Fibroblast of villous mesenchyme (primary cell): ENCODE measurements around the gene SLC43A3. TPM values are rescaled to one million over a fixed set of nuclear protein-coding genes. Genes with fewer than 3 reads are reported as not detected.

Experiments used
- DNase-seq: peaks from one replicate; pipeline ENCODE4 v3.0.0-alpha.2; 2010; ENCODE audit warnings: low read depth
- H3K4me3 ChIP-seq: 2 replicates; pipeline ENCODE4 v1.5.1; 2011; ENCODE audit warnings: low read depth, mild to moderate bottlenecking, low read length
- total RNA-seq: library from RNA; depleted of rRNA; stranded (reverse); fragments of >200 nt; gene quantifications from 2 replicates; pipeline ENCODE4 v1.2.3, GENCODE V29; 2012
- TF ChIP-seq, protein P1 (sequence below): IDR thresholded peaks from 2 replicates; pipeline ENCODE4 v1.5.1; 2012; ENCODE audit warnings: low read depth, mild to moderate bottlenecking, low read length; ENCODE audit not compliant: insufficient read depth

Gene SLC43A3
- total RNA-seq, 1 donor, result 26.3 TPM

GRCh38 chr11:57473285-57473841, 46.4 kb upstream of the SLC43A3 start:
- TF ChIP-seq, protein P1, sequence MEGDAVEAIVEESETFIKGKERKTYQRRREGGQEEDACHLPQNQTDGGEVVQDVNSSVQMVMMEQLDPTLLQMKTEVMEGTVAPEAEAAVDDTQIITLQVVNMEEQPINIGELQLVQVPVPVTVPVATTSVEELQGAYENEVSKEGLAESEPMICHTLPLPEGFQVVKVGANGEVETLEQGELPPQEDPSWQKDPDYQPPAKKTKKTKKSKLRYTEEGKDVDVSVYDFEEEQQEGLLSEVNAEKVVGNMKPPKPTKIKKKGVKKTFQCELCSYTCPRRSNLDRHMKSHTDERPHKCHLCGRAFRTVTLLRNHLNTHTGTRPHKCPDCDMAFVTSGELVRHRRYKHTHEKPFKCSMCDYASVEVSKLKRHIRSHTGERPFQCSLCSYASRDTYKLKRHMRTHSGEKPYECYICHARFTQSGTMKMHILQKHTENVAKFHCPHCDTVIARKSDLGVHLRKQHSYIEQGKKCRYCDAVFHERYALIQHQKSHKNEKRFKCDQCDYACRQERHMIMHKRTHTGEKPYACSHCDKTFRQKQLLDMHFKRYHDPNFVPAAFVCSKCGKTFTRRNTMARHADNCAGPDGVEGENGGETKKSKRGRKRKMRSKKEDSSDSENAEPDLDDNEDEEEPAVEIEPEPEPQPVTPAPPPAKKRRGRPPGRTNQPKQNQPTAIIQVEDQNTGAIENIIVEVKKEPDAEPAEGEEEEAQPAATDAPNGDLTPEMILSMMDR, result no peak
- DNase-seq, result no peak
- no peak overlapping the region for H3K4me3 ChIP-seq

DNA sequence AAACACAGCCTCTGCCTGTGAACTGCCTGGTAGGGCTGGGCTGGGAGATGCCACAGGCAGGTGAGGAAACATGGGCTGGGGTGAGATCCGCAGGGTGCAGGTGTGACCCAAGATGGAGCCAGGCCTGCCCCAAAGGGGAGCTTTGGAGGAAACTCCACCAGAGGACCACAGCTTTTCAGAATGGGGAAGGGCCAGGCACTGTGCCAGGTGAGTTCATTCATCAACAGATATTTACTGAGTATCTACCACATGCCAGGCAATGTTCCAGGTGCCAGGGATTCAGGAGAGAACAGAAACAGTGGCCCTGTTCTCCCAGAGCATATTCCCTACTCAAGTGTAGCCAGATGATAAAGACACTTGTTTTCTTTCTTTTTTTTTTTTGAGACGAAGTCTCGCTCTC, 44.6 kb upstream of the SLC43A3 start:
- TF ChIP-seq, protein P1, result no peak
- no peak for DNase-seq
- no peak overlapping the region for H3K4me3 ChIP-seq

GRCh38 chr11:57469268-57469667, 42.3 kb upstream of the SLC43A3 start:
- TF ChIP-seq, protein P1, result no peak
- no peak for DNase-seq
- H3K4me3 ChIP-seq, result no peak overlapping the region

DNA sequence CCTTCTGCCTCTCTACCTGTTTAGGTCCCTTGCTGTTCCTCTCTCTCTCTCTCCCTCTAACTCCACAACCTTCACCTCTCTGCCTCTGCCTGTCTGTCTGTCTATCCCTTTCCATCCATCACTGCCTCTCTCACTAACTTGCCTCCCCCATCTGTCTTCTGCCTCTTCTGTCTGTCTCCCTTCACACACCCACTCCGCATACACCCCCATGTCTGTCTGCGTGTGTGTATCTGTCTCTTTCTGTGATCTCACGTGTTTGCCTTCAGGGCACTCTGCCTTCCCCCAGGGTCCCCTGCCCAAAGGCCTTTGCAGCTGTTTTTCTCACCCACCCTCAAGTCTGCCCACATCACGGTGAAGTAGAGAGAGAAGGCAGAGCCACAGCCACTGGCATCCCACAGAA, 41.4 kb upstream of the SLC43A3 start:
- TF ChIP-seq, protein P1, result no peak
- DNase-seq, result no peak
- H3K4me3 ChIP-seq, result no peak overlapping the region

- no peak for DNase-seq
- TF ChIP-seq, protein P1, result no peak
Measured at GRCh38 chr11:57467508-57468157, 40.7 kb upstream of the SLC43A3 start.

GRCh38 chr11:57466680-57467079, 39.8 kb upstream of the SLC43A3 start:
- DNase-seq, result no peak
- TF ChIP-seq, protein P1, result no peak
- no peak overlapping the region for H3K4me3 ChIP-seq

More at GRCh38 chr11:57467508-57468157, 40.7 kb upstream of the SLC43A3 start:
- H3K4me3 ChIP-seq, result no peak overlapping the region
